ENCODE results near the gene NDUFAF2.

Gene NDUFAF2

GRCh38 chr5:61120534-61120933, 175.5 kb downstream of the NDUFAF2 start:
- no peak for DNase-seq (ENCODE audit: low read depth)

GRCh38 chr5:61123145-61123544, 178.1 kb downstream of the NDUFAF2 start:
- DNase-seq (ENCODE audit: low read depth), result no peak

- DNase-seq (ENCODE audit: low read depth), result no peak
Observed at GRCh38 chr5:61130289-61130688, 185.3 kb downstream of the NDUFAF2 start.

GRCh38 chr5:61132559-61132958, 187.6 kb downstream of the NDUFAF2 start:
- DNase-seq (ENCODE audit: low read depth), result no peak

- no peak for DNase-seq (ENCODE audit: low read depth)
Observed at GRCh38 chr5:61137835-61138234, 192.8 kb downstream of the NDUFAF2 start.

- no peak for DNase-seq (ENCODE audit: low read depth)
Observed at GRCh38 chr5:61139094-61139873, 194.3 kb downstream of the NDUFAF2 start.

- no peak for DNase-seq (ENCODE audit: low read depth)
Observed at GRCh38 chr5:61139931-61140330, 194.9 kb downstream of the NDUFAF2 start.

GRCh38 chr5:61141801-61142200, 196.8 kb downstream of the NDUFAF2 start:
- no peak for DNase-seq (ENCODE audit: low read depth)

GRCh38 chr5:61142391-61142790, 197.4 kb downstream of the NDUFAF2 start:
- no peak for DNase-seq (ENCODE audit: low read depth)

GRCh38 chr5:61142811-61143210, 197.8 kb downstream of the NDUFAF2 start:
- DNase-seq (ENCODE audit: low read depth), result no peak

- DNase-seq (ENCODE audit: low read depth), result no peak
Observed at GRCh38 chr5:61148515-61148914, 203.5 kb downstream of the NDUFAF2 start.

- DNase-seq (ENCODE audit: low read depth), result no peak
Observed at GRCh38 chr5:61151893-61152292, 206.9 kb downstream of the NDUFAF2 start.

GRCh38 chr5:61159070-61159469, 214.1 kb downstream of the NDUFAF2 start:
- no peak for DNase-seq (ENCODE audit: low read depth)

GRCh38 chr5:61159836-61160235, 214.8 kb downstream of the NDUFAF2 start:
- no peak for DNase-seq (ENCODE audit: low read depth)

- no peak for DNase-seq (ENCODE audit: low read depth)
Observed at GRCh38 chr5:61160497-61160896, 215.5 kb downstream of the NDUFAF2 start.

GRCh38 chr5:61162010-61162831, 217.2 kb downstream of the NDUFAF2 start, which contains the start of gene SMIM15:
TSS of gene SMIM15 (minus strand) at chr5:61162468. CDS start at chr5:61160171, 2,297 bp downstream.
- DNase-seq (ENCODE audit: low read depth), result peak; percentile 79

GRCh38 chr5:61162832-61163567, 218.0 kb downstream of the NDUFAF2 start:
- DNase-seq (ENCODE audit: low read depth), result no peak

GRCh38 chr5:61163905-61164304, 218.9 kb downstream of the NDUFAF2 start:
- DNase-seq (ENCODE audit: low read depth), result no peak

GRCh38 chr5:61167382-61167781, 222.4 kb downstream of the NDUFAF2 start:
- DNase-seq (ENCODE audit: low read depth), result no peak

GRCh38 chr5:61168951-61169350, 223.9 kb downstream of the NDUFAF2 start:
- no peak for DNase-seq (ENCODE audit: low read depth)

GRCh38 chr5:61171479-61171878, 226.5 kb downstream of the NDUFAF2 start:
- no peak for DNase-seq (ENCODE audit: low read depth)

GRCh38 chr5:61176631-61177030, 231.6 kb downstream of the NDUFAF2 start:
- no peak for DNase-seq (ENCODE audit: low read depth)
